HG02759 (cell line): ENCODE results near the gene ROBO4.

Experiments used
- ATAC-seq: cut with Tn5 transposase; IDR thresholded peaks from one replicate; pipeline ENCODE4 v1.9.1; 2021; ENCODE audit warnings: mild to moderate bottlenecking, moderate library complexity; ENCODE audit not compliant: unreplicated experiment

ROBO4 gene

GRCh38 chr11:124875401-124875800 lies 22.3 kb downstream of the ROBO4 start:
- ATAC-seq = no peak

DNA sequence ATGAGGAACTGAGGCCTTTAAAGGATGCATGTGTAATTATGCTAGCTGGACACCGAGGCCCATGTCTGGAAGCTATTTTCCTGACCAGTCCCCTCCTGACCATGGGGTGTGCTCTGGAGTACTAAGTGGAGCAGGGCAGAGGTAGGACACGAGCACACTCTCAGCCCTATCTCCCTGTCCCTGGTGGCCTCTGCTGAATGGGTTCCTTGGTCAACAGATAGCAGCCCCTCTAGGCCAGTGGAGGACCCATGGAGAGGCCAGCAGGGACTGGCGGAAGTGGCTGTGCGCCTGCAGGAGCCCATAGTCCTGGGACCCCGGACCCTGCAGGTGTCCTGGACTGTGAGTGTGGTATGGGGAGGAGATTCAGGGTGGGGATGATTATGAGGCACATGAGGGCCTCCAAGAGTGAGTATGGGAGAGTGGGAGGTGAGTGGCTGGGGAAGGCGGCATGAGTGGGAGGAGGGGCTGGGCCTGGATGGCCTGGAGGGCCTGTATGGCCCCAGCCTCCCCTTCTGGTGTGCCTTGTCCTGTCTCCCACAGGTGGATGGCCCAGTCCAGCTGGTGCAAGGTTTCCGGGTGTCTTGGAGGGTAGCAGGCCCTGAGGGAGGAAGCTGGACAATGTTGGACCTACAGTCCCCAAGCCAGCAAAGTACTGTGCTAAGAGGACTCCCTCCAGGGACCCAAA lies 23.0 kb downstream of the ROBO4 start:
- ATAC-seq = no peak

DNA sequence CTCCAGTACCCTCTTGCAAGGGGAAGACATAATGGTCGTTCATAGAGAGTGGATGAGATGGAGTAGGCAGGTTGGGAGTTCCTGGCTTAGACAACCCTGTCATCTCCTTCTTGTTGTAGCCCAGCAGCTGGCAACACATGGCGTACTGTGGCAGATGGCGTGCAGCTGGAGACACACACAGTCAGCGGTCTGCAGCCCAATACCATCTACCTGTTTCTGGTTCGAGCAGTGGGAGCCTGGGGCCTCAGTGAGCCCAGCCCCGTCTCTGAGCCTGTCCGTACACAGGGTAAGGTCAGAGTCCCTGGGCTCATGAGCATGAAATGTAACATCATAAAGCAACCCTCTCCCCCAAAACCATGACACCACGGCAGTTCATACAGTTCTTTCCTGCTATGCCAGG lies 23.7 kb downstream of the ROBO4 start:
- no peak for ATAC-seq

DNA sequence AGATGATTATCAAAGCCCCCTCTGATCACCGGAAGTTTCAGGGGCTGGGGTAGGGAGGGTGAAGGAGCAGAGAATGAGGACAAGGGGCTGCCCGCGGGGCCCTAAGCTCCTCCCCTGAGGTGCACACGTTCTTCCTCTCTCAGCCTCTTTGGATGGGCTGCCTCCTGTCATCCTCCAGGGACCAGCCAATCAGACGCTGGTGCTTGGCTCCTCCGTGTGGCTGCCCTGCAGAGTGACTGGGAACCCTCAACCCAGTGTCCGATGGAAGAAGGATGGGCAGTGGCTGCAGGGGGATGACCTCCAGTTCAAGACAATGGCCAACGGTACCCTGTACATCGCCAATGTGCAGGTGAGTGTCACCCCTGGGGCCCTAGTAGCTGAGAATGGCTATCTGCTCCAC lies 24.9 kb downstream of the ROBO4 start:
- ATAC-seq = no peak

GRCh38 chr11:124872280-124872679 lies 25.4 kb downstream of the ROBO4 start:
- ATAC-seq = no peak

GRCh38 chr11:124870430-124870829 lies 27.2 kb downstream of the ROBO4 start:
- no peak for ATAC-seq

DNA sequence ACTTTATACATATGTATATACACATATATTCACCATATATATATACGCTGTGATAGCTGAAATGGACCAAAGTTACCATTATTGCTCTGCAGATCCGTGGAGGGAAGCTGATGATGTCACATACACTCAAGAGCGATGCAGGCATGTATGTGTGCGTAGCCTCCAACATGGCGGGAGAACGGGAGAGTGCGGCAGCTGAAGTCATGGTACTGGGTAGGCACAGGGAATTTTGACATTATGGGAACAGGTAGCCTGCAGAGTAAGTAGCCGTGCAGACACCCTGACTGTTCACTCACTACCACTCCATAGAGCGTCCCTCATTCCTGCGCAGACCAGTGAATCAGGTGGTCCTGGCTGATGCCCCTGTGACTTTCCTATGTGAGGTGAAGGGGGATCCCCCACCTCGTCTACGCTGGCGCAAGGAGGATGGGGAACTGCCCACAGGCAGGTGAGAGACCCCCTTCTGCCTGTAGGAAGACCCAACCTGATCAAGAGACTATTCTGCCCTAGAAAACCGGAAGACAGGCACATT lies 27.7 kb downstream of the ROBO4 start:
- ATAC-seq = no peak

GRCh38 chr11:124869331-124869730 lies 28.3 kb downstream of the ROBO4 start:
- ATAC-seq = no peak

DNA sequence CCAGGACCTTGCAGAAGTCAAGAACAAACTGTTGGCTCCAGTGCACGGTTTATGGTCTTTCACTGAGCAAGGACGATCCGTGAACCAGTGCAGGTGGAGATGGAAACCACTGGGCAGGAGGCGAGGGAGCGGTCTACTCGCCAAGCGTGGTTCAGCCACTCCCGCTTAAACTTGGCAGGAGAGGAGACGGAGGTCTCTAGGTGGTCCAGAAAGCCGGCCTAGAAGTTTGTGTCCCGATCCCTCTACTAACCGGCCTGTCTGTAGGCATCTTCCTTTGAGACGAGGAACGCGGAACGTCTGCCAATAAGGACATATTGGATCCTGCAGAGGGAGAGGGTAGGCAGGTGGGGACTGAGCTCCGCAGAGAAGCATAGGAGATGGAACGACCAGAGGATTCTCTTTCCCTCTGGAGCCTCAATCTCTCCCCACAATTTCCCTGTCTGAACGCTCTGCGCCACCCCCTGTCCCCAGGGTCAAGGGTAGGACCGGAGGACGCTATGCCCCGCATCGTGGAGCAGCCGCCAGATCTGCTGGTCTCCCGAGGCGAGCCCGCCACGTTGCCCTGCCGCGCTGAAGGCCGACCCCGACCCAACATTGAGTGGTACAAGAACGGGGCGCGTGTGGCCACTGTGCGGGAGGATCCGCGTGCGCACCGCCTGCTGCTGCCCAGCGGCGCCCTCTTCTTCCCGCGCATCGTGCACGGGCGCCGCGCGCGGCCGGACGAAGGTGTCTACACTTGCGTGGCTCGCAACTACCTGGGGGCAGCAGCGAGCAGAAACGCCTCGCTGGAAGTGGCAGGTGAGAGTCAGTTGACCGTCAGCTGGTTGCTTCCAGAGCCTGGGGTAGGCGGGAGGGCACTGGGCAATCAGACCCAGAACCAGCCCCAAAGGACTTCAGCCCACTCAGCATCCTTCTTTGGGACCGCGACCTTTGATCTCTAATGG lies 29.1 kb downstream of the ROBO4 start:
- ATAC-seq = no peak

DNA sequence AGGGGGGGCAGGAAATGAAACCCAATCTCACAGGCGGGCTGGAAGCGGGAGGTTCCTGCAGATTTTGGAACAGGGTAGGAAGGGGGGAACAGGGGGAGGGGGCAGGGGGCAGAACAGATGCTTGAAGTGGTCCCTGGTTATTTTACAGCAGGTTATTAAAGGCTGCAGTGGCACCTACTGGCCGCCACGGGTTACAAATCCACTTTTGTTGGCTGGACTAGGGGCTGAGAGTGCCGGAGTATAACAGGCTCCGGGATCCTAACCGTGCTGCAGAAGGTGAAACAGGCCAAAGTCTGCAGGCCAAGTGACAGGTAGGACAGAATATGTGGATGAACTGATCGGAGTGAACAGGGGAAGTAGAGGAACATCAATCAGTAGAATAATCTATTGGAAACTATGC lies 30.0 kb downstream of the ROBO4 start:
- ATAC-seq = peak; percentile 57

- peak; percentile 57 for ATAC-seq
These were observed 31.5 kb downstream of the ROBO4 start for GRCh38 chr11:124865902-124866851.

DNA sequence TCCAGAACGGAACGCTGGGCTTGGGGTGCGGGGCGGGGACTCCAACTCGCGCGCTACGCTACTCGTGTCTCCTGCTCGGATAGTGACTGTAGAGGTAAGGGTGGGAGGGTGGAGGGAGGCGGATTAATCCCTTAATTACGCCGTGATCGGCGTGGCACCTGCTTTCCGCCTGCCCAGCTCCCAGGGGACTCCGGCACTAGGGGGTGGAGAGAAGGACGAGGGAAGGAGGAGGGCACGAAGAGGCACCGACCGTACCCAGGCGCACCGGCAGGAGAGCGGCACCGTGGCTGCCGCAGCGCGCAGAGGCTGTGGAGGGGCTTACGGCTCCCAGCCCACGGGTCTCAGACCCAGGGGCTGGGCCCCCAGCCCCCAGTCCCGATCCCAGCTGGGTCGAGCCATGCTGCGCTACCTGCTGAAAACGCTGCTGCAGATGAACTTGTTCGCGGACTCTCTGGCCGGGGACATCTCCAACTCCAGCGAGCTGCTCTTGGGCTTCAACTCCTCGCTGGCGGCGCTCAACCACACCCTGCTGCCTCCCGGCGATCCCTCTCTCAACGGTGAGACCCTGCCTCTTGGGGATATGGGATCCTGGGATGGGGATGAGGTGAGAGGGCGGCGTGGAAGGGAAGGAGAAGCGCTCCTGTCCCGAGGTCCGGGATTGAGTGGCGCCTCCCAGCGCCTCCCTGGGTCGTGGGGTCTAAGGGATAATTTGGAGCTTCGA lies 32.3 kb downstream of the ROBO4 start, which contains the start of gene ROBO3:
ROBO3 (plus strand) TSS at position 252 of the 721 bp plus-strand sequence; CDS start at position 398, 146 bp downstream.
- no peak for ATAC-seq

GRCh38 chr11:124864892-124865180 lies 32.8 kb downstream of the ROBO4 start:
- ATAC-seq = no peak

GRCh38 chr11:124864176-124864891 lies 33.3 kb downstream of the ROBO4 start:
- no peak for ATAC-seq

- no peak for ATAC-seq
These were observed 33.9 kb downstream of the ROBO4 start for GRCh38 chr11:124863826-124864165.

DNA sequence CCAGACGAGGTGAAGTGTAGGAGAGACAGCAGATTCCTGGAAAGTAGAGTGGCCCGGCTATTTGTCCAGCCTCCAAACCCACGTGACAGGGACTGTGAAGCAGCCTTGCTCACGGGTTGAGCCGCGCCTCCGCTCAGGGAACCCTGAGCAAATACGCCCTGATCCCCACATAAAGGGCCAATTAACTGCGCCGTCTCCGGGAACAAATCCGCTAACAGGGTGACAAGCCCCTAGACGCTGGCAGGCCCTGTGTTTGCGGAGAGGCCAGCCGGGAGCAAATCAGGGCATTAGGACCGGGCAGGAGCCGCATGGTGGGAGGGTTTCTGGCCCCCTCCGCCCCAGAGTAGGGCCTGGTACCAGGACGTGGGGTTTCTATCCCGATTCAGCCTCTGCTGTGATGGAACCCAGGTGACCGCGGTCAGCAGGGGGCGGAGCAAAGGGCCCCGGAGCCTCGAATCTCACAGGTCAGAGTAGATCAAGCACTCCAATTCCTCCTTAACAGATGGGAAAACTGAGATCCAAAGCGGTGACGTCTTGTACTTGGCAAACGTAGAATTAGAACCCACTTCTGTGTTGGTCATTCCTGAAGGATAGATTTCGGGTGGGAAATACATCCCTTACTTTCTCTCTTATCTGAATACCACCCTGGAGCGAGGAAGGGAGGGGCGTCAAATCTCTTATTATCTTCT lies 34.4 kb downstream of the ROBO4 start:
- ATAC-seq = no peak

DNA sequence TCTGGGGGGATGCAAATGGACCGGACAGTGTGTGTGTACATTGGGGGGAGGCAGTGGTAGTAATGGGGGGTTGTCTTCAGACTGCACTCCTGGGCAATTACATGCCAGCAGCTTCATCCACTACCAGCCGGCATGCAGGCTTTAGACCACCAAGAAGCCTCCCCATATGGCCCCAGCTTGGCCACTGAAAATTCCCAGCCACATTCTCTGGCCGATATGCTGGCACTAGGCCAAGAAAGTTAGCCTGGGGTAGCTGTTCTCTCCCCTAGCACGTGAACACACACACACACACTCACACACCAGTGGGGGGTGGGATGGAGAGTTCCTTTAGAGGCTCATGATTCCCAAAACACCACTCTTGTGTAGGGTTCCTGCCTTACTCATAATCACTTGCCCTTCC lies 36.0 kb downstream of the ROBO4 start:
- ATAC-seq = no peak

DNA sequence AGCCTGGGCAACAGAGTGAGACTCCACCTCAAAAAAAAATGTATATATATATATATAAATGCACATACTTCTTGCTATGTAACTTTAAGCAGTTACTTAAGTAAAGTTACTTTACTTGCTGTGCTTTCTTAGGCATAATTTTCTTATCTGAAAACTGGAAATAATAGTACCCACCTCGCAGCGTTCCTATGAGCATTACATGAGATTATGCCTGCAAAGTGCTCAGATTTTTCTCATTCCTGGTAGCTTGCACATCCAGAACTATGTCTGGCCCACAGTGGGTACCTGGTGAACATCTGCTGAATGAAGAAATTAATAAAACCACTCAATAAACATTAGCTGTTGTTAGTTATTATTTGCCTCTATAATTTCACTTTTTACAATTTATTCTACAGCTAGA lies 38.5 kb downstream of the ROBO4 start:
- ATAC-seq = no peak

DNA sequence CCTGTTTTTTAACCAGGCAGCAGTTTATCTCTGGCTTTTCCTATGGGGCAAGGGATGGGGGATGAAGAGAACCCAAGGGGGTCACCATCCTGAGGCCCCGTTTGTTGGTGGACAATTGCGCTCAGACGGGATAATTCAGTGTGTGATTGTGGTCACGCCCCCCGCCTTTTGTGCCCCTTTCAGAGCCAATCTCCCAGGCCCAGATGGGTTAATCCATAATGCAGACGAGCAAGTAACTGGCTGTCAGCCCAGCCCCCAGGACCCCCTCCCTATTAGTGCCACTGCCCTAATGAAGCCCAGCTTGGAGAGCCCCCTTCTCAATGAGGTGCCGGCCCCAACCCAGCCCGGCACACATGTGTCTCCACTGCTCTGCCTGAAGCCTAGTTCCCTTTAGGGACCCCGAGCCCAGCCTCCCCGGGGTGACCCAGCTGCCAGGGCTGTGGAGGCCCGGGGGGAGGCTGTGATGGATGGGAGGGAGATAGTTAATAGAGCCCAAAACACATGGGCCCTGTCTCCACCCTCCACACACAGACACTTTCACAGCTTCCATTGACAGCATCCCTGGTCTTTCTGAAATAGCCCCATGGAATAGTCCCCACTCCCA lies 51.5 kb downstream of the ROBO4 start:
- ATAC-seq = no peak
